Stomach (tissue), 4 donors: ENCODE results near the gene COG3.

Source experiments
- CTCF ChIP-seq, 7 experiments: fragments of 450-650 bp in 4 of 7; fragments of 200-600 bp in 3 of 7; sonication (generic) in 3 of 7; IDR thresholded peaks; one replicate each; pipeline ENCODE4 v1.5.1; 2016 to 2019; ENCODE audit warnings: antibody characterized with exemption in 7 of 7, control low read depth in 2 of 7, mild to moderate bottlenecking in 1 of 7
- EP300 ChIP-seq: sonication (generic); formaldehyde crosslinking; IDR thresholded peaks from one replicate; pipeline ENCODE4 v1.6.1; 2017; ENCODE audit warnings: antibody characterized with exemption
- POLR2A ChIP-seq, 4 donors: fragments of 450-650 bp; IDR thresholded peaks; one replicate each; pipeline ENCODE4 v1.6.1; 2016; ENCODE audit warnings: antibody characterized with exemption in 4 of 4, control low read depth in 2 of 4, mild to moderate bottlenecking in 1 of 4, moderate library complexity in 1 of 4
- POLR2AphosphoS5 ChIP-seq, 3 donors: sonication (generic); formaldehyde crosslinking; IDR thresholded peaks; one replicate each; pipeline ENCODE4 v1.6.1; 2016; ENCODE audit warnings: antibody characterized with exemption in 3 of 3

GRCh38 chr13:45468635-45469034, 3.9 kb downstream of the COG3 start:
- TF ChIP-seq CTCF (IDR thresholded peaks at IDR 0.05) (no peak), POLR2AphosphoS5 (IDR thresholded peaks at IDR 0.05) (no peak), POLR2A (IDR thresholded peaks at IDR 0.05) (no peak), EP300 (no peak)
